ENCODE measurements around the gene CST6.

DNA sequence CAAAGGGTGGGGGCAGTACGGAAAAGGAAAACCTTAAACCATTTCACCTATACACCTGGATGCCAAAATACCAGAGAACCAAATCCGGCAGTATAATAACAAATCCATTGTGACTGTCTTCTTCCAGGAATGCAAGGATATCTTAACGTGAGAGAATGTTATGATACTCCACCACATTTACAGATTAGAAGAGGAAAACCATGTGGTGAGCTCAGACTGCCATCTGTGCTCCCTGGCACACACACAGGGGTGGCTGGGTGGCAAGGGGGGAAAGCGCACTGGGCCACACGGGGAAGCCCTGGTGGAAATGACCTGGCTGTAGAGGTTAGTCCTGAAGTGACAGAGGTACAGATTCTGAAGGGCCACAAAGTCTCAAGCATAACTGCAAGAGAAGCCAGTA is 19.8 kb upstream of the CST6 start:
- TF ChIP-seq, protein P1, sequence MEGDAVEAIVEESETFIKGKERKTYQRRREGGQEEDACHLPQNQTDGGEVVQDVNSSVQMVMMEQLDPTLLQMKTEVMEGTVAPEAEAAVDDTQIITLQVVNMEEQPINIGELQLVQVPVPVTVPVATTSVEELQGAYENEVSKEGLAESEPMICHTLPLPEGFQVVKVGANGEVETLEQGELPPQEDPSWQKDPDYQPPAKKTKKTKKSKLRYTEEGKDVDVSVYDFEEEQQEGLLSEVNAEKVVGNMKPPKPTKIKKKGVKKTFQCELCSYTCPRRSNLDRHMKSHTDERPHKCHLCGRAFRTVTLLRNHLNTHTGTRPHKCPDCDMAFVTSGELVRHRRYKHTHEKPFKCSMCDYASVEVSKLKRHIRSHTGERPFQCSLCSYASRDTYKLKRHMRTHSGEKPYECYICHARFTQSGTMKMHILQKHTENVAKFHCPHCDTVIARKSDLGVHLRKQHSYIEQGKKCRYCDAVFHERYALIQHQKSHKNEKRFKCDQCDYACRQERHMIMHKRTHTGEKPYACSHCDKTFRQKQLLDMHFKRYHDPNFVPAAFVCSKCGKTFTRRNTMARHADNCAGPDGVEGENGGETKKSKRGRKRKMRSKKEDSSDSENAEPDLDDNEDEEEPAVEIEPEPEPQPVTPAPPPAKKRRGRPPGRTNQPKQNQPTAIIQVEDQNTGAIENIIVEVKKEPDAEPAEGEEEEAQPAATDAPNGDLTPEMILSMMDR (IDR thresholded peaks at IDR 0.05; ENCODE audit: low read depth, low read length) = no peak
- no peak for TF ChIP-seq EZH2phosphoT487 (IDR thresholded peaks at IDR 0.05; ENCODE audit: low read depth)

All from OCI-LY3 (cell line).